AG09319 (cell line): Measurements from ENCODE around the gene MLH1.

Experiments
- DNase-seq: peaks from one replicate; pipeline ENCODE4 v3.0.0-alpha.2; 2010; ENCODE audit warnings: low read depth; ENCODE audit errors: extremely low read depth
- TF ChIP-seq, protein P1 (sequence below): IDR thresholded peaks from 2 replicates; pipeline ENCODE4 v1.5.1; 2011; ENCODE audit warnings: low read depth, mild to moderate bottlenecking, inconsistent platforms, low read length, moderate library complexity

The MLH1 gene

DNA sequence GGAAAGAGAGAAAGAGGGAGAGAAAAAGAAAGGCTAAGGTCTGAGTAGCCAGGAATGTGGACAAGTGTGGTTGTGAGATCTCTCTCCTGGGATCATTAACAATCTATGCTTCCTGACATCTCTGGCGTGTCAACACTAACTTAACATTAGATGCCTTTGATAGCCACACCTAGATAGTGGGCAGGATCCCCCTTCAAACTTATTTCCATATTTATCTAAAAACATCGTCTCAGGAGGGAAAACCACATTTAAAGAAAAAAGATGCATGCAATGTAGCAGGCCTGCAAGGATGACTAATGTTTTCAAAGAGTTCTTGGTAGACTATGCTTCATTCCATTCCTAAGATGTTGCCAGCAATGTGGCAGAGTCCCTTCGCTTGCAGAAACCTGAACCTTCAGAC lies 80.9 kb downstream of the MLH1 start:
- no peak for DNase-seq

DNA sequence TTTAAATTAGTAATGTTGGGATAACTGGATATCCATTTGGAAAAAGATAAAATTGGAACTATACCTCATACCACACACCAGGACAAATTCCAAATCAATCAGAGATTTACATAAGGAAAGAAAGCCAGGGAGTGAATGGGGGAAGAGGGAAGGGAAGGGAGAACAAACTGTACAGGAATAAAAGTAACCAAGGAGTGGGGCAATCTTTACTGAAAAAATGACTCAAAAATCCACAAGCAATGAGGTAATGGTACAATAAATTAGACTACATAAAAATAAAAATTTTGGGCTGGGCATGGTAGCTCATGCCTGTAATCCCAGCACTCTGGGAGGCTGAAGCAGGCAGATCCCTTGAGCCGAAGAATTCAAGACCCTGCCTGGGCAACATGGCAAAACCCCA lies 82.6 kb downstream of the MLH1 start:
- TF ChIP-seq, protein P1, sequence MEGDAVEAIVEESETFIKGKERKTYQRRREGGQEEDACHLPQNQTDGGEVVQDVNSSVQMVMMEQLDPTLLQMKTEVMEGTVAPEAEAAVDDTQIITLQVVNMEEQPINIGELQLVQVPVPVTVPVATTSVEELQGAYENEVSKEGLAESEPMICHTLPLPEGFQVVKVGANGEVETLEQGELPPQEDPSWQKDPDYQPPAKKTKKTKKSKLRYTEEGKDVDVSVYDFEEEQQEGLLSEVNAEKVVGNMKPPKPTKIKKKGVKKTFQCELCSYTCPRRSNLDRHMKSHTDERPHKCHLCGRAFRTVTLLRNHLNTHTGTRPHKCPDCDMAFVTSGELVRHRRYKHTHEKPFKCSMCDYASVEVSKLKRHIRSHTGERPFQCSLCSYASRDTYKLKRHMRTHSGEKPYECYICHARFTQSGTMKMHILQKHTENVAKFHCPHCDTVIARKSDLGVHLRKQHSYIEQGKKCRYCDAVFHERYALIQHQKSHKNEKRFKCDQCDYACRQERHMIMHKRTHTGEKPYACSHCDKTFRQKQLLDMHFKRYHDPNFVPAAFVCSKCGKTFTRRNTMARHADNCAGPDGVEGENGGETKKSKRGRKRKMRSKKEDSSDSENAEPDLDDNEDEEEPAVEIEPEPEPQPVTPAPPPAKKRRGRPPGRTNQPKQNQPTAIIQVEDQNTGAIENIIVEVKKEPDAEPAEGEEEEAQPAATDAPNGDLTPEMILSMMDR = no peak
- DNase-seq = no peak

More for the DNA sequence above, 80.9 kb downstream of the MLH1 start:
- TF ChIP-seq, protein P1 = no peak

DNA sequence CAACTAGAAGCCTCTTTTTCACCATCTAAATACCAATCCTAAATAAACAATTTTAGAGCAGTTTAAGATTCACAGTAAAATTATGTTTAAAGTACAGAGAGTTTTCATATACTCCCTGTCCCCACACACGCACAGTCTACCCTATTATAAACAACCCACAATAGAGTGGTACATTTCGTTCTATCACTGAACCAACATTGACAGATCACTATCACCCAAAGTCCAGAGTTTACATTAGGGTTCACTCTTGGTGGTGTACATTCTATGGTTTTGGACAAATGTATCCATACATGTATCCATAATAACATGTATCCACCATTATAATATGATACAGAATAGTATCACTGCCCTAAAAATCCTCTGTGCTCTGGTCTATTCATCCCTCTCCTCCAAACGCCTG lies 89.0 kb downstream of the MLH1 start:
- DNase-seq = no peak
- TF ChIP-seq, protein P1 = no peak

DNA sequence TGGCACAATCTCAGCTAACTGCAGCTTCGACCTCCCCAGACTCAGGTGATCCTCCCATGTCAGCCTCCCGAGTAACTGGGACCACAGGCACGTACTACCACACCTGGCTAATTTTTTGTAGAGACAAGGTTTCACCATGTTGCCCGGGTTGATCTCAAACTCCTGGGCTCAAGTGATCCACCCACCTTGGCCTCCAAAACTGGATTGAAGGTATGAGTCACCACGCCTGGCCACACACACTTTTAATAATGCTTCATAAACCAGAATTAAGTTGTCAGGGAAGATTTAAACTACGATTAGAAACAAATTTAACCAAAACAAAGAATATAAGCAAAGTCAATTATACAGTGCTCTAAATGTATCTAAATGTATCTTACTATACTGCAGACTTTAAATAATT lies 93.6 kb downstream of the MLH1 start:
- TF ChIP-seq, protein P1 = no peak

GRCh38 chr3:37087870-37088269 lies 94.6 kb downstream of the MLH1 start:
- TF ChIP-seq, protein P1 = no peak
- DNase-seq = no peak

More for the DNA sequence above, 93.6 kb downstream of the MLH1 start:
- no peak for DNase-seq

- DNase-seq = no peak
- TF ChIP-seq, protein P1 = no peak
Observed at GRCh38 chr3:37092484-37092883, 99.2 kb downstream of the MLH1 start.

DNA sequence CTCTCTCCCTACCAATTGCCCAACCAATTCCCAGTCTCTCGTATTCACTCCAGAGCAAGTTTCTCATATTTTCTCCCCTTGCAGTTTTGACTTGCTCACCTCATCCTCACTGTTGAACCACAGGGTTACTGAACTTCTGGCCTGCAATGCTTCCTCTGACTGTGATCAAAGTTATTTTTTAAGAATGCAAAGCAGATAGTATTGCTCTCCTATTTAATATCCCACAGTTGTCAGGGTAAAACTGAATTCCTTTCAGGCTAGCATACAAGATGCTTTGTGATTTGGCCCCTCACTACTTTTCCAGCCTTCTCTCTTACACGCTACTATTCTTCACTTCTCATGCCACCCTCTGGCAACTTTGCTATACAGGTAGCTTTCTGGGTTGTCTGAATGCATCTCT lies 100.2 kb downstream of the MLH1 start:
- no peak for DNase-seq
- TF ChIP-seq, protein P1 = no peak
